A549 (cell line): ENCODE measurements around the gene EME2. TPM values are rescaled to one million over a fixed set of nuclear protein-coding genes. Genes with fewer than 3 reads are reported as not detected.

Source experiments
- ATAC-seq, 2 experiments: fragments of 200-7000 bp in 1 of 2; fragments of >200 bp in 1 of 2; cut with Nextera tagmentation in 1 of 2; cut with Tn5 transposase in 1 of 2; 3 replicates each; pipeline versions ENCODE4 v1.8.0 to v1.9.1; 2018 to 2020; ENCODE audit warnings: mild to moderate bottlenecking in 1 of 2, moderate library complexity in 1 of 2
- CTCF ChIA-PET: fragments of 300-600 bp; sonication (Branson Sonifier 250); formaldehyde crosslinking; extraction: SDS; loops from one replicate; lab custom pipeline; 2021; ENCODE audit warnings: antibody characterized with exemption, inconsistent platforms; lab: Yijun Ruan, JAX
- POLR2A ChIA-PET: fragments of 350-600 bp; formaldehyde crosslinking; extraction: SDS; loops from one replicate; lab custom pipeline; 2021; ENCODE audit warnings: antibody characterized with exemption, inconsistent platforms; lab: Yijun Ruan, JAX
- DNase-seq, 2 experiments: peaks; one replicate each; pipeline versions ENCODE4 v3.0.0 to v3.0.0-alpha.2; 2011 to 2016; ENCODE audit warnings: low read depth in 1 of 2, low spot score in 1 of 2
- FAIRE-seq: peaks from 2 replicates; lab custom pipeline; 2011; peaks lifted over from hg19 to GRCh38; lab: Jason Lieb, UNC
- H3K27ac ChIP-seq, 2 experiments: fragments of >200 bp; sonication (Bioruptor Twin); formaldehyde crosslinking; 3 replicates each; pipeline ENCODE4 v1.5.1; 2016 to 2017
- H3K4me1 ChIP-seq: fragments of >200 bp; sonication (Bioruptor Twin); formaldehyde crosslinking; 3 replicates; pipeline ENCODE4 v1.6.1; 2016
- H3K4me2 ChIP-seq: fragments of >200 bp; sonication (Bioruptor Twin); formaldehyde crosslinking; 3 replicates; pipeline ENCODE4 v1.6.1; 2016
- H3K4me3 ChIP-seq: fragments of >200 bp; sonication (Bioruptor Twin); formaldehyde crosslinking; 3 replicates; pipeline ENCODE4 v1.5.1; 2016
- H3K9me3 ChIP-seq: fragments of >200 bp; sonication (Bioruptor Twin); formaldehyde crosslinking; 3 replicates; pipeline ENCODE4 v1.6.1; 2016
- BCL3 ChIP-seq: fragments of >200 bp; sonication (Bioruptor Twin); formaldehyde crosslinking; IDR thresholded peaks from 3 replicates; pipeline ENCODE4 v1.6.1; 2016
- CBX2 ChIP-seq: fragments of 200-600 bp; sonication (generic); IDR thresholded peaks from 2 replicates; pipeline ENCODE4 v1.6.1; 2016; ENCODE audit warnings: low read depth, mild to moderate bottlenecking, borderline replicate concordance
- CBX8 ChIP-seq: fragments of 200-600 bp; sonication (generic); IDR thresholded peaks from 2 replicates; pipeline ENCODE4 v1.6.1; 2016
- CEBPB ChIP-seq, 2 experiments: fragments of >200 bp in 1 of 2; sonication (Bioruptor Twin) in 1 of 2; formaldehyde crosslinking in 1 of 2; IDR thresholded peaks; 2 replicates each; pipeline ENCODE4 v1.6.1; 2012 to 2016
- EHF ChIP-seq: fragments of 250-450 bp; sonication (Bioruptor Pico); IDR thresholded peaks from 2 replicates; pipeline ENCODE4 v1.5.0; 2020; ENCODE audit warnings: mild to moderate bottlenecking
- ELK1 ChIP-seq: fragments of 150-350 bp; IDR thresholded peaks from 2 replicates; pipeline ENCODE4 v1.6.1; 2014; ENCODE audit warnings: low read depth, mild to moderate bottlenecking, low read length
- EP300 ChIP-seq, 2 experiments: fragments of >200 bp; sonication (Bioruptor Twin); formaldehyde crosslinking; IDR thresholded peaks; 2 replicates in 1 of 2; 3 replicates in 1 of 2; pipeline ENCODE4 v1.6.1; 2016 to 2017
- FOSB ChIP-seq: fragments of 250-450 bp; sonication (Bioruptor Pico); IDR thresholded peaks from 2 replicates; pipeline ENCODE4 v1.5.0; 2020; ENCODE audit warnings: mild to moderate bottlenecking, moderate library complexity
- HOXB5 ChIP-seq: fragments of 250-450 bp; sonication (Bioruptor Pico); IDR thresholded peaks from 2 replicates; pipeline ENCODE4 v1.5.0; 2020; ENCODE audit warnings: mild to moderate bottlenecking, moderate library complexity
- KDM1A ChIP-seq: fragments of 200-600 bp; sonication (generic); IDR thresholded peaks from 2 replicates; pipeline ENCODE4 v1.6.1; 2016; ENCODE audit warnings: low read depth, mild to moderate bottlenecking
- MAZ ChIP-seq: fragments of 150-350 bp; IDR thresholded peaks from 2 replicates; pipeline ENCODE4 v1.6.1; 2014; ENCODE audit warnings: antibody characterized with exemption, low read depth, low read length, borderline replicate concordance
- MYC ChIP-seq: IDR thresholded peaks from 2 replicates; pipeline ENCODE4 v1.6.1; 2012; ENCODE audit warnings: mild to moderate bottlenecking, inconsistent platforms, low read length, improper control_type of control experiment, borderline replicate concordance
- PBX3 ChIP-seq: IDR thresholded peaks from 2 replicates; pipeline ENCODE4 v1.6.1; 2012
- PHF8 ChIP-seq: fragments of 200-600 bp; sonication (generic); IDR thresholded peaks from 2 replicates; pipeline ENCODE4 v1.6.1; 2016; ENCODE audit warnings: low read depth, mild to moderate bottlenecking, antibody characterized with exemption, moderate library complexity, borderline replicate concordance
- POLR2AphosphoS2 ChIP-seq: conservative IDR thresholded peaks from 2 replicates; pipeline ENCODE4 v1.6.1; 2012; ENCODE audit warnings: low read length, improper control_type of control experiment, inconsistent platforms
- RCOR1 ChIP-seq: fragments of 150-350 bp; IDR thresholded peaks from 2 replicates; pipeline ENCODE4 v1.6.1; 2014; ENCODE audit warnings: antibody characterized with exemption, low read length, low read depth
- REST ChIP-seq: fragments of 200-600 bp; sonication (generic); IDR thresholded peaks from 2 replicates; pipeline ENCODE4 v1.6.1; 2016; ENCODE audit warnings: antibody characterized with exemption, mild to moderate bottlenecking, moderate library complexity
- SREBF2 ChIP-seq: fragments of 450-650 bp; IDR thresholded peaks from 2 replicates; pipeline ENCODE4 v1.6.1; 2014; ENCODE audit warnings: mild to moderate bottlenecking, moderate library complexity
- USF2 ChIP-seq: fragments of 450-650 bp; IDR thresholded peaks from 2 replicates; pipeline ENCODE4 v1.6.1; 2014; ENCODE audit warnings: antibody characterized with exemption
- ZC3H11A ChIP-seq: fragments of 450-650 bp; IDR thresholded peaks from 2 replicates; pipeline ENCODE4 v1.6.1; 2014; ENCODE audit warnings: antibody characterized with exemption, mild to moderate bottlenecking
- ZNF302 ChIP-seq: fragments of 250-450 bp; sonication (Bioruptor Pico); IDR thresholded peaks from 2 replicates; pipeline ENCODE4 v1.9.0; 2021; ENCODE audit warnings: inconsistent platforms, mild to moderate bottlenecking, moderate library complexity
- ZSCAN20 ChIP-seq: fragments of 250-450 bp; sonication (Bioruptor Pico); IDR thresholded peaks from 2 replicates; pipeline ENCODE4 v1.8.0; 2022; ENCODE audit warnings: mild to moderate bottlenecking, moderate library complexity
- WGBS: methylation state at CpG from one replicate; pipeline ENCODE4 v1.1.6; 2017; ENCODE audit errors: missing lambda C conversion rate; 5-methylcytosine and 5-hydroxymethylcytosine counted together
- polyA plus RNA-seq, 4 experiments: library from polyadenylated mRNA; depleted of rRNA in 3 of 4; stranded (reverse); fragments of >200 nt; fragmentation: RNase III in 1 of 4; extraction: RNeasy Plus Mini Kit Qiagen cat#74134 plus additional on column Dnase treatment in 1 of 4; gene quantifications; 2 replicates in 3 of 4; 3 replicates in 1 of 4; pipeline ENCODE4 v1.2.3, GENCODE V29; 2011 to 2017

EME2 gene
- polyA plus RNA-seq, 2 of the 4 experiments (the other 2 are of a cell fraction) = 2.9 to 16.5 TPM

- no peak overlapping the region for H3K27ac ChIP-seq
- H3K4me1 ChIP-seq = no peaks in the 10 kb centered on the region
- no peak for TF ChIP-seq PBX3
- H3K9me3 ChIP-seq = no peaks in the 10 kb centered on the region
- DNase-seq (no peak), FAIRE-seq (no peak), ATAC-seq (no peak)
- WGBS = 92% methylated on average over 14 of the region's 14 CpGs
- ChIA-PET POLR2A (no interaction called here), CTCF (interaction anchor here (1.0 to 1.1 kb wide), 2 partner anchors 20 to 29 kb away, joined by 3 to 4 read pairs; no protein-coding TSS in a partner anchor)
- no peak overlapping the region for H3K4me3 ChIP-seq
- H3K4me2 ChIP-seq = no peak overlapping the region
These were observed 19.8 kb upstream of the EME2 start for GRCh38 chr16:1752853-1753252.

GRCh38 chr16:1754204-1754603, 18.4 kb upstream of the EME2 start:
- 94% methylated on average over 12 of the region's 12 CpGs for WGBS
- no peak for ATAC-seq
- no peaks in the 10 kb centered on the region for H3K4me1 ChIP-seq
- CTCF ChIA-PET = interaction anchor here (0.8 to 2.0 kb wide), 3 partner anchors 9 to 48 kb away, joined by 4 to 9 read pairs (median 6); partner anchors contain the start of gene MAPK8IP3
- H3K4me3 ChIP-seq = no peak overlapping the region
- H3K27ac ChIP-seq = no peak overlapping the region
- FAIRE-seq = no peak
- H3K4me2 ChIP-seq = no peak overlapping the region
- TF ChIP-seq EP300 (IDR thresholded peaks at IDR 0.05) = no peak
- TF ChIP-seq CBX2 = no peak
- no peak for TF ChIP-seq BCL3
- TF ChIP-seq KDM1A = no peak
- no peak for TF ChIP-seq PHF8
- no peak for TF ChIP-seq USF2
- no peak for TF ChIP-seq MAZ
- no peak for TF ChIP-seq PBX3
- no peak for TF ChIP-seq ZC3H11A
- TF ChIP-seq MYC = no peak
- TF ChIP-seq FOSB (CRISPR knock-in tag) = no peak
- no peak for TF ChIP-seq CEBPB (IDR thresholded peaks at IDR 0.05)
- TF ChIP-seq EHF = no peak
- no peak for TF ChIP-seq ZNF302 (CRISPR knock-in tag)
- TF ChIP-seq ZSCAN20 (CRISPR knock-in tag) = no peak
- TF ChIP-seq HOXB5 = no peak
- no peak for TF ChIP-seq CBX8
- no peak for DNase-seq
- H3K9me3 ChIP-seq = no peaks in the 10 kb centered on the region
- POLR2A ChIA-PET = interaction anchor here (1.6 kb wide), 1 partner anchor 18 kb away, joined by 4 read pairs; the partner anchor contains the start of genes EME2 and MRPS34

- no peak for DNase-seq
- ATAC-seq = no peak
- H3K4me2 ChIP-seq = no peak overlapping the region
- no peaks in the 10 kb centered on the region for H3K9me3 ChIP-seq
- H3K4me1 ChIP-seq = no peaks in the 10 kb centered on the region
- no peak overlapping the region for H3K27ac ChIP-seq
- ChIA-PET POLR2A (no interaction called here), CTCF (interaction anchor here (0.8 to 1.4 kb wide), 5 partner anchors 12 to 66 kb away, joined by 3 to 6 read pairs (median 4); partner anchors contain the start of genes EME2, MAPK8IP3 and MRPS34)
- FAIRE-seq = no peak
- H3K4me3 ChIP-seq = no peak overlapping the region
- 95% methylated on average over 31 of the region's 37 CpGs for WGBS
- no peak for TF ChIP-seq POLR2AphosphoS2
- TF ChIP-seq ZSCAN20 (CRISPR knock-in tag) = no peak
- TF ChIP-seq SREBF2 = no peak
- no peak for TF ChIP-seq RCOR1
- TF ChIP-seq REST = no peak
- TF ChIP-seq ZC3H11A = no peak
- TF ChIP-seq ELK1 = no peak
These were observed 14.7 kb upstream of the EME2 start for GRCh38 chr16:1757714-1758461.
